ENCODE data around the gene GPD1L. TPM values are rescaled to one million over a fixed set of nuclear protein-coding genes. Genes with fewer than 3 reads are reported as not detected.
A peak's percentile ranks its signal among the peaks of the same experiment; 100 is the strongest.

The GPD1L gene
- total RNA-seq, 2 experiments from 2014 or later, result 9.2 to 10.2 TPM

GRCh38 chr3:32140943-32141342, 34.5 kb downstream of the GPD1L start:
- ChIA-PET POLR2A (no interaction called here), CTCF (interaction anchor here (0.9 kb wide), 1 partner anchor 122 kb away, joined by 3 read pairs; no protein-coding TSS in a partner anchor)
- H3K4me3 Mint-ChIP-seq, result no peak overlapping the region
- TF ChIP-seq CTCF (IDR thresholded peaks at IDR 0.05), result no peak
- DNase-seq (no peak), ATAC-seq (no peak)
- H3K4me1 Mint-ChIP-seq (ENCODE audit: low read depth), result peaks cover 20% of the 10 kb centered on the region
- peaks cover 11% of the 10 kb centered on the region for H3K36me3 Mint-ChIP-seq (ENCODE audit: low read depth)
- no peaks in the 10 kb centered on the region for H3K9me3 Mint-ChIP-seq
- no peaks in the 10 kb centered on the region for H3K27me3 Mint-ChIP-seq
- no peak overlapping the region for H3K27ac Mint-ChIP-seq
- intact Hi-C loops (cut with micrococcal nuclease), result no loop called here

- peak; percentile 80 for TF ChIP-seq CTCF (IDR thresholded peaks at IDR 0.05)
- no peak overlapping the region for H3K4me3 Mint-ChIP-seq
- no peaks in the 10 kb centered on the region for H3K27me3 Mint-ChIP-seq
- CTCF ChIA-PET, result interaction anchor here (0.7 to 3.0 kb wide), 20 partner anchors 10 to 339 kb away, joined by 3 to 61 read pairs (median 4); no protein-coding TSS in a partner anchor
- ATAC-seq (peak; percentile 49), DNase-seq (peak; percentile 57)
- intact Hi-C loops (cut with micrococcal nuclease), result loop anchor here (1.0 kb wide), 1 partner anchor 125 kb away; no protein-coding TSS in a partner anchor
- peaks cover 1% of the 10 kb centered on the region for H3K4me1 Mint-ChIP-seq (ENCODE audit: low read depth)
- no peak overlapping the region for H3K27ac Mint-ChIP-seq
- H3K9me3 Mint-ChIP-seq, result no peaks in the 10 kb centered on the region
- peaks cover 20% of the 10 kb centered on the region for H3K36me3 Mint-ChIP-seq (ENCODE audit: low read depth)
- POLR2A ChIA-PET, result no interaction called here
These were observed 37.7 kb downstream of the GPD1L start for GRCh38 chr3:32143849-32144757.

GRCh38 chr3:32146746-32147211, 40.4 kb downstream of the GPD1L start:
- POLR2A ChIA-PET, result no interaction called here
- H3K27me3 Mint-ChIP-seq, result no peaks in the 10 kb centered on the region
- H3K27ac Mint-ChIP-seq, result no peak overlapping the region
- ATAC-seq (no peak), DNase-seq (no peak)
- CTCF ChIA-PET, result no interaction called here
- H3K36me3 Mint-ChIP-seq (ENCODE audit: low read depth), result peaks cover 20% of the 10 kb centered on the region
- no peak for TF ChIP-seq CTCF (IDR thresholded peaks at IDR 0.05)
- peaks cover 1% of the 10 kb centered on the region for H3K4me1 Mint-ChIP-seq (ENCODE audit: low read depth)
- intact Hi-C loops (cut with micrococcal nuclease), result no loop called here
- no peaks in the 10 kb centered on the region for H3K9me3 Mint-ChIP-seq
- no peak overlapping the region for H3K4me3 Mint-ChIP-seq

GRCh38 chr3:32147509-32147908, 41.1 kb downstream of the GPD1L start:
- ChIA-PET CTCF (no interaction called here), POLR2A (no interaction called here)
- DNase-seq (no peak), ATAC-seq (no peak)
- Mint-ChIP-seq H3K36me3 (ENCODE audit: low read depth) (peaks cover 19% of the 10 kb centered on the region), H3K4me3 (no peak overlapping the region), H3K4me1 (ENCODE audit: low read depth) (peaks cover 1% of the 10 kb centered on the region), H3K27ac (no peak overlapping the region), H3K27me3 (no peaks in the 10 kb centered on the region), H3K9me3 (no peaks in the 10 kb centered on the region)
- intact Hi-C loops (cut with micrococcal nuclease), result no loop called here
- no peak for TF ChIP-seq CTCF (IDR thresholded peaks at IDR 0.05)

GRCh38 chr3:32147933-32148332, 41.5 kb downstream of the GPD1L start:
- ATAC-seq, result no peak
- H3K27me3 Mint-ChIP-seq, result no peaks in the 10 kb centered on the region
- intact Hi-C loops (cut with micrococcal nuclease), result no loop called here
- H3K27ac Mint-ChIP-seq, result no peak overlapping the region
- CTCF ChIA-PET, result no interaction called here
- H3K36me3 Mint-ChIP-seq (ENCODE audit: low read depth), result peaks cover 21% of the 10 kb centered on the region
- POLR2A ChIA-PET, result no interaction called here
- H3K4me1 Mint-ChIP-seq (ENCODE audit: low read depth), result peaks cover 1% of the 10 kb centered on the region
- H3K4me3 Mint-ChIP-seq, result no peak overlapping the region
- TF ChIP-seq CTCF (IDR thresholded peaks at IDR 0.05), result no peak
- DNase-seq, result no peak
- H3K9me3 Mint-ChIP-seq, result no peaks in the 10 kb centered on the region
